ENCODE measurements around the gene NCOA5.

Gene NCOA5

DNA sequence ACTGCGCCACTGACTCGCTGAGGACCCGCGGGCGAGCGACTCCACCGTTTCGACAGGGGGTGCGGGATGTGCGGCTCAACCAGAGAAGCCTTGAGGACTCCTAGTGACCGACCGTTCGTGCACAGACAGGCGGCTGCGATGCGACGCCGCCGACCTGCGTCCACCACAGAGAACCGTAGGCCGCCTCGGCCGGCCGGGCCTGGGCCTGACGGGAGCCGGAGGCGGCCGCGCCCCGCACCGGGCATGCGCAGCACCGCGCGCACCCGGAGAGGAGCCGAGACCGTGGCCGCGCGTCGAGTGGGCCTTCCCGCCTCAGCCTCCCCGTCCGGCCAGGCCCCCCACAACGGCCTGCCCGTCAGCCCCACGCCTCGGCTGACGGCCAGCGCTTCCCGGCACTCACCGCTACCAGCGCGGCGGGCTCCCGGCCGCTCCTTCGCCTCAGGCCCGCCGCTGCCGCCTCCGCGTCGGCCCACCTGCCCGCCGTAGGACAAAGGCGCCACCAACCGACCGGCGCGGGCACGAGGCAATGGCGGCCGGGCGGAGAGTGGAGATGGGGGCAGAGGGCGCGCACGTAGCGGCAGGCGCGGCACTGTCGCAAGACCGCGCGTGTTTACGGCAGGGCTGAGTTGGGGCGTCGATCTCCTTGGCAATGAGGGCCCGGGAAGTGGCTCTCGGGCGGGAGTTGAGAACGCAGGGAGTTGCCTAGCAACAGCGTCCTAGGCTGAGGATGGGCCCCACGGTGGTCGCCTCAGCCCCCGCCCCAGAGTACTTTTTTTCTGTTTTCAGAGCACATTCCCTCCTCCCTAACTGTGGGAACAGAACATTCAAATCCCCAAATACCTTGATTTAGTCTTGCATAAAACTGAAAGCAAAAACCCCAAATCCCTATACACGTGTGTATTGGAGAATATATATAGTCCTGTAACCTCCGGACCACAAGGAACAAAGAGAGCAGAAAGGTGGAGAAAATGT lies at the start of gene NCOA5:
NCOA5 (minus strand) TSS at position 546 of the 972 bp plus-strand sequence. CDS start 10,538 bp downstream, outside the sequence.
- DNase-seq = peak; percentile 96

DNA sequence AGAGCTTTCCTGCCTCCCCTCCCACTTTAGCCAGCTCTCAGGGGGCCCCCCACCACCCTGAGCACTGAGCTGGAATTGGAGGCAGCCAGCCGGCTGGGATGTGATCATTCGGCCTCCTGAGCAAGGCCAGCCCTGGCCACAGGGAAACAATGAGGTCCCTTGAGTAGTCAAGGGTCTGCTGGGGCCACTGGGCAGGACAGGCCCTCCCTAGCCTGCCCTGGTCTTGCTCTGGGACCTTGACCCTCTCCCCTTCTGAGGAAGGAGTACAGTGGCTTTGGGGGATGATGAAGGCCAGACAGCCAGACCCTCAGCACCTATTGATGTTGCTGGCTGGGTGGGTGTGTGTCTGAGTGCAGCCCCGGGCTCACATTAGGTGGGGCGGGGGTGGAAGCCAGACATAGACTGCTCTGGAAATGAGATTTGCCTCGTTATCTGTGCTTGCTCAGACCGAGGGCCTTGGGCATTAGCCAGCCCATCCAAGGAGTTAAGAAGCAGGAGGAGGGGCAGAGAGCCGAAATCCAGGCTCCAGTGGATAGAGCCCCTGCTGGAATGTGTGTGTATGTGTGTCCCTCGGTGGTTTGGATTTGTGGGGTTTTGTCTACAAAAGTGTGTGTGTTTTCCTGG lies 49.6 kb upstream of the NCOA5 start:
- DNase-seq = no peak

DNA sequence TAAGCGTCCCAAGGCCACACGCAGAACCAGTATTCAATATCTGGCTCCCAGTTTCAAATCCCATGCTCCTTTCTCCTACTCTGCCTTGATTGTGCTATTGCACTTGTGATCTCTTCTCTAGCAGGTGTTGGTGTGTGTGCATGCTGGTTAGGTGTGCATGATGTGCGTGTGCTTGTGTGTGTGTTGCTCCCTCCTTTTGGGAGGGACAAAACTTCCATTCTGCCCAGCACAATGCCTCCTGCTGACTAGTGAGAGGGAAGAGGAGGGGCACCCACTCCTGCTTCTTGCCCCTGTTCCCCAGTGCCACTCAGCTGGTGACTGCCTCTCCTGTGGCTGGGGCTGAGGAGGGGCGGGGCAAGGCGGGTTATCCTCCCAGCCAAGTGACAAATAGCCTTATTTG lies 48.1 kb upstream of the NCOA5 start:
- DNase-seq = no peak

DNA sequence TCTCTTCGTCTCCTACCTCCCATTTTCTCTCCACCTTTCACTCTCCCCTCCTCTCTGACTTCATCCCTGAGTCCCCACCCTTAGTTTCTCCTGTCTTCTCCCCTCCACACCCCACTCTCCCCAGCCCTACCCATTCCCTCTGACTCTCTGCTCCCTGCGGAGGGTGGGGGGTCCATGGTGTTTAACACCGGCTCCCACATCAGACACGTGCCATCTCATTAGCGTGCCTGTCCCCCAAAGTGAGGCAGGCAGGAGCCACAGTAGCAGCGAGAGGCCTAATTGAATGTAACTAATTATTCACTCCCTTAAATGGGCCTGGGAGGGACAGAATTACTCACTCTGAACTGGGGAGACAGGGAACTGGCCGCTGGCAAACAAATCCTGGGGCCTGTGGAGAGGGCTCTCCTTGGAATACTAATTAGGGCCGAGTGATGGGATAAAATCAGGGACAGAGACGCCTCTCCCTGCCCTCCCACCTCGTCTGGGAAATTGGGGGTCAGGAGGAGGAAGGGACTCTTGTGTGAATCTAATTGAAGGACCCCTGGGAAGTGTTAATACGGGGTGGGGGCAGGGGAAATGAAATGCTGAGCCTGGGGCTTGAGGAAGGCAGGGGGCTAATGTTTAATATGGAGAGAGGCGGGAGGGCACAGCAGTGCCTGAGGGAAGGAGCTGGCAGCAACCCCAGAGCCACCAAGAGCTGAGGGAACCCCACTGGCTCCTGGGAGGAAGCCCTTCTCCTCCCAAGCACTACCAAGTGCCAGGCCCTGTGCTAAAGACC lies 46.3 kb upstream of the NCOA5 start:
- no peak for DNase-seq

DNA sequence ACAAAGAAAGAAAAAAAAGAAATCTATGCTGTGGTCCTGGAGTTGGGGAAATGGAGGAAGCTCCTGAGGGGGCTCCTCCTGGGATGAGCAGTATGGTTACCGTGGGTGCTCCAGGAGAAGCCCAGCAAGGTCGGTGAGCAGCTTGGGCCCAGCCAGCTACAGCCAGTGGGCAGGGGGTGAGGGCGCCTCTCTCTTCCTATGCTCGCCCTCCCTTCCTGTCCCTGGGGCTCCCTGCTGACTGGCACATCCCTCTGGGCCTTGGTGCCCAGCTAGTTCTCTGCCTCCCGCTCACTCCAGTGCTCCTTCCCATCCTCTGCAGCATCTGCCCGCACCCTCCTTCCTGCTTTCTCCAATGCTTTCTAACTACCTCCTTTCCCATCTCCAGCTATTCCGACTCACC lies 45.0 kb upstream of the NCOA5 start:
- no peak for DNase-seq

DNA sequence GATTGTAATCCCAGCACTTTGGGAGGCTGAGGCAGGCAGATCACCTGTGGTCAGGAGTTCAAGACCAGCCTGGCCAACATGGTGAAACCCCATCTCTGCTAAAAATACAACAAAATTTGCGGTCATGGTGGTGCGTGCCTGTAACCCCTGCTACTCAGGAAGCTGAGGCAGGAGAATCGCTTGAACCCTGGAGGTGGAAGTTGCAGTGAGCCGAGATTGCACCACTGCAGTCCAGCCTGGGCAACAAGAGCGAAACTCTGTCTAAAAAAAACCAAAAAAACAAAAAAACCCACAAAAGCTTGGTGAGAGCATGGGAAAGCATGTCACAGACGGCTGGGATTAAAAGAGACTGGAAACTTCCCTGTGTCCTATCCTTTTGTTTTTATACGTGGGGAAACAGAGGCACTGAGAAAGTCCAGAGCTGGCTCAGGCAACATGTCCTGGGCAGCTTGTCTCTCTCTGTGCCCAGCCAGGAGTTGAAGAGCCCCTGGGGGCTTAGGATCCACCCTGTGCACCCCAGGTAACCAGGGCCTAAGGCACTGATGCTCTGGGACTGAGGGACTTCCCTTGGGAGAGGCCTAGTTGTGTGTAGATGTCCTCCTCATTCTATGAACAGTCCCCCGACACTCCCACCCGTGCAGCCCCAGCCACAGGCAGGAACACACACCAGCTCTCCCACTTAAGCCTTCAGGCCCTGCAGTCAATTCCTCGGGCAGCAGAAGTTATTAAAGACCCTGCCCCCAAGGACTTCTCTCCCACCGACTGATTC lies 44.3 kb upstream of the NCOA5 start:
- no peak for DNase-seq

DNA sequence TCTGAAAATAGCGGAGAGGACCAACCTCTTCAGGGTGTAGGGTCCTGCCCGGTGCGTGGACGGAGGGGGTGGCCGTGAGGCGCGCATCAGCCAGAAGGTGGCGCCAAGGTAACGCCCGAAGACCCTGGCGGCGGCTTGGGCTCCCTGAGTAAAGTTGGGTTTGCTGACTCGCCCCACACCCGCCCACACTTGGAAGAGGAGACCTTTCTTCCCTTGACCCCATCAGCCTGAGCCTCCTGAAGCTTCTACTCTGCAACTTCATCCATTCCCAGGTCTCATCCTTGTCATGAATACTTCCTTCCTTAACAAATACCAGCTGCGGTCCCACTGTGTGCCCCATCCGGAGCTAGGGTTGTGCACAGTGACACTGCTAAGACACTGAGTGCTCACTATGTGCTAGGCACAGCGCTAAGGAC lies 43.0 kb upstream of the NCOA5 start:
- DNase-seq = peak; percentile 57

DNA sequence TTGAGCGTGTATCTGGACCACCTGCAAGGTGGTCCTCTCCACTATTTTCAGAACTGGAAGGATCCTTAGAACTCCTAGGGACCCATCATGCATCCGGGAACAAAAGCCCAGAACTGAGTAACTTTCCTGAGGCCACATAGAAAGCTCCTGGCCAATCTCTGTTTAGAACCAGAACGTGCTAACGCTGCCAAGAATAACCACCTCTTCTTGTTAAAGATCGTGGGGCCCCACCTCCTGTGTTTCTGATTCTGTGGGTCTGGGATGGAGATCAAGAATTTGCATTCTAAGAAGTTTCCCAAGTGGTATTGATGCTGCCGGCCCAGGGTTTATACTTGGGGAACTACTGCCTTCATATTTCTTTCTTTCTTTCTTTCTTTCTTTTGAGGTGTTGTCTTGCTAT lies 41.6 kb upstream of the NCOA5 start:
- DNase-seq = no peak

DNA sequence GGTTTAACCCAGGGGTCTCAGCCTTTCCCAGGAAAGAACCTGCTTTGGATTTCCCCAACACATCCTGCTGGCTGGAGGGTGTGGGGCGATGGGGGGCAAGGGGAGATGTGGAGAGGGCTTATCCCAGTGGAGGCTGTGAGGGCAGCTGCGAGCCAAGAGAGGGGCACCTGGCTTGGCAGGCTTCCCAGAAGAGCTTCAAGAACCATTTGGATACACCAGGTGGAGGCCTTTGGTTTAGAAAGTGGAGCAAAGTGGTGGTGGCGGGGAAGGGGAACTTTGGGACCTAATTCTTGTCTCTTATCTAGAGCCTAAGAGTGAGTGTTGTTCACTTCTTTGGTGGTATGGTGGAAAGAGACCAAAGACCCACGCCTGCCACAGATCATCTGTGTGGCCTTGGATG lies 40.8 kb upstream of the NCOA5 start:
- DNase-seq = no peak

DNA sequence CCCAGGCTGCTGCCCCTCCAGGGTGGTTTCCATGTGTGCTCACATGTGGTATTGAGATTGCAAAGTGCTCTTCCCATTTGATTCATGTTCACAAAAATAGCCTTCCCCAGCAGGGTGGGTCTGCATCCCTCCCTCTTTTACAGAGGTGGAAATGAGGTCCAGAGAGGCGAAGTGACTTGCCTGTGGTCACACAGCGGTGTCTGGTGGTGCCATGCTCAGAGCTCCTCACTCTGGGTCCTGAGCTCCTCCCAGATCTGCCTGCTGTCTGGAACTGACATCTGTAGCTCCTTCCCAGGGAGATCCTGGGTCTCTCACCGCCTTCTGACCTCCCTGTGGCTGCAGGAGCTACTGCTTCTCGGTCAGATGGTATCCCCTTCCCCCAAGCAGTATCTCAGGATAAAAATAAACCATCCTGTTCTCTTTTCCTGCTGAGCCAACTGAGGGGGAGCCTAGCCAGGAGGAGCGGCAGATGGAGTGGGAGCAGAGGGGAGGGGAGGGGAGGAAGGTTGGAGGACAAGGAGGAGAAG lies 40.3 kb upstream of the NCOA5 start:
- no peak for DNase-seq

DNA sequence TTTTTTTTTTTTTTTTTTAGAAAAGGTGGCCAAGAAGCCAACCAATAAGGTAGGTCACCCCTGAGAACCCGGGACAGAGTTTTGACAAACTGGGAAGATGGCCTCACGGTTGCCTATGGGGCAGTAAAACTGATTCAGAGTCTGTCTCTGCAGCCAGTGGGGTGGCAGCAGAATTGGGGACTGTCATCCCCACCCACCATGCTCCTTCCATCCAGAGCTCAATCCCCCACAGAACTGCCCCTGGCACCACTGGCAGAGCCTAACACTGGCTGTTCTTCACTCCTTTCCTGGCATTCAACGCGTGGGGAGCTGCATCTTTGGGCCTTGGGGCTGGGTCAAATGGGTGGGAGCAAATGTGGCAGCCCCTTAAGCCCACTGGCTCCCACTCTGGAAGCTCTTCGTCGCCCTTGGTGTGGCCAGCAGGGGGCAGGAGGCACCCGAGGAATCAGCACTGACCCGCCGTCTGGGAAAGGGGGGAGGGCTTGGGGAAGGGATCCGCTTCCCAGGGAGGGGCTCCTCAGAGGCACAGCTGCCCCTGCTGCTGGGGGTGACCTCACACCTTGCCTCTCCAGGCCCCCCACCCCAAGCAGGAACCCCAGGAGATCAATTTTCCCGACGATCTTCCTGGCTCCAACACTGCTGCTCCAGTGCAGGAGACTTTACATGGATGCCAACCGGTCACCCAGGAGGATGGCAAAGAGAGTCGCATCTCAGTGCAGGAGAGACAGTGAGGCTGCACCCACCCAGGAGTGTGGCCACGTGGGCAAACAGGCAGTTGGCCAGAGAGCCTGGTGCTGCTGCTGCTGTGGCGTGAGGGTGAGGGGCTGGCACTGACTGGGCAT lies 38.8 kb upstream of the NCOA5 start:
- no peak for DNase-seq

DNA sequence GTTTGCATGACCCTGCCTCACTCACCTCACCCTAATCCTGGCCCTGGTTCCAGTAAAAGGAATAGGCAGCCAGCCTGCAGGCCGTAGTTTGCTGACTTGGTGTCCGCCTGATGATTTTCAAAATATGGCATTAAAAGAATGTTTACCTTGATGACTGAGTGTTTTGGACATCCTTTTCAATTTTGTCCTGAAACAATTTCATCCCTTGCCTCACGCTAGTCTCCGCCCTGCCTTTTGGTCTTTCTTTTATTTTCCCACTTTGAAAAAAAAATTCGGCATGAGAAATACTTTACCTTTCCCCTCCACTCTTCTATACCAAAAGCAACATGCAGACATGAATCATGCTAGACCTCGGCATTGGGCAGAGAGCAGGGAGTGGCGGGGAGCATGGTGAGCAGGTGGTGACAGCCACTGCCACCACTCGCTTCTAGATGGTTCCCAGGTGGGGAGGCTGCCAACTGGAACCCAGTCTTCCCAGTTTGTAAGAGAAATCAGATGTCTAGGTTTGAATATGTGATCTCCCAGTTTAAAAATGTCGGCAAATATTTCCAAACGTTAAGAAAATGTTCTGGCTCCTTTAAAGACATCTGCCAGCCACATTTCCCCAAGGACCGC lies 37.7 kb upstream of the NCOA5 start:
- no peak for DNase-seq

DNA sequence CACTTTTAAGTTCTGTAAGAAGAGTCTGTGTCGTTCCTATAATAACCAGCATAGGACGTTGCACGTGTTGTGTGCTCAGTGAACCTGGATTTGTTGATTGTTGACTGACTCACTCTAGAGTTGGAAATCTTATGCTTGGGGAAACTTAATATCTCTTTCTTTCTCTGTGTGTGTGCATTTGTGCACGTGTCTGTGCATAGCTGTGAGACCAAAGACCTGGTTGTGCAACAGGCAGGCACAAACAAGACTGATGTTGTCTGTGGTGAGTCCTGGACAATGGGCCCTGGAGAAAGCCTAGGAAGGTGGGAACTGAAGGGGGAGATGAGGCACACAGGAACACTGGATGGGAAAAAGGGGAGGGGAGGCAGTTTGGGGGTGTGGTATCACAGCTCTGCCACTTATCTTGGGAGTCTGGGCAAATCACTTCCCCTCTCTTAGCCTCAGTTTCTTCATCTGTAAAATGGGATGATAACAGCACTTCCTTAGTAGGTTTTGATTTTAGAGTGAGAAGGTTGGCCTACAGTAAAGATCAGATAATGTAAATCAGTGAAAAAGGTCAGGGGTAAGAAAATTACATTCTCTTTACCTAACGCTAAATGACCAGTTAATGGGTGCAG lies 36.8 kb upstream of the NCOA5 start:
- DNase-seq = no peak

DNA sequence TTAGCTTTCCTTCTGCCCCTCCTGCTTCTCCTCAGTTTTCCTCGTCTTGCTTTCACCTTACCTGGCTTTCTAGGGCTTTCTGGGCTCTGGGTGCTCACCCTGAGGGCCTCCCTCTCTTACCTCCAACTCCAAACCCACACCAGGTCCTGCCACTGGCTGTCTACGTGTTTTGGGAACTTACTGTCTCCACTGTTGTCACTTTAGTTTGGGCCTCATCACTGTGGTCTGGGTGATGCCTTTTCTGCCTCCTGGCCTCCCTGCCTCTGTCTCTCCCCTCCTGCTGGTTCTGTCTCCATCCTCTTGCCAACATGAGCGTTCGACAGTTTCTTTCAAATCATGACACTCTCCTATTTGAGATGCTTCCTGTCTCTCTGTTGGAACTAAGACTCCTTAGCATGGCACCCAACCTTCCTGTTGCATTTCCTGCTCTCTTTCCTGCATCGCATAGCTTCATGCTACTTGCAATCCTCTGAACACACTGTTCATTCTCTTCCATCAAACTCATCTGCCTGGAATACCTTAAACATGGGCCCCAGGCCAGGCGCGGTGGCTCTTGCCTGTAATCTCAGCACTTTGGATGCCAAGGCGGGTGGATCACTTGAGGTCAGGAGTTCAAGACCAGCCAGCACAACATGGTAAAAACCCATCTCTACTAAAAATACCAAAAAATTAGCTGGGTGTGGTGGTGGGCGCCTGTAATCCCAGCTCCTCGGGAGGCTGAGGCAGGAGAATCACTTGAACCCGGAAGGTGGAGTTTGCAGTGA lies 33.9 kb upstream of the NCOA5 start:
- no peak for DNase-seq

DNA sequence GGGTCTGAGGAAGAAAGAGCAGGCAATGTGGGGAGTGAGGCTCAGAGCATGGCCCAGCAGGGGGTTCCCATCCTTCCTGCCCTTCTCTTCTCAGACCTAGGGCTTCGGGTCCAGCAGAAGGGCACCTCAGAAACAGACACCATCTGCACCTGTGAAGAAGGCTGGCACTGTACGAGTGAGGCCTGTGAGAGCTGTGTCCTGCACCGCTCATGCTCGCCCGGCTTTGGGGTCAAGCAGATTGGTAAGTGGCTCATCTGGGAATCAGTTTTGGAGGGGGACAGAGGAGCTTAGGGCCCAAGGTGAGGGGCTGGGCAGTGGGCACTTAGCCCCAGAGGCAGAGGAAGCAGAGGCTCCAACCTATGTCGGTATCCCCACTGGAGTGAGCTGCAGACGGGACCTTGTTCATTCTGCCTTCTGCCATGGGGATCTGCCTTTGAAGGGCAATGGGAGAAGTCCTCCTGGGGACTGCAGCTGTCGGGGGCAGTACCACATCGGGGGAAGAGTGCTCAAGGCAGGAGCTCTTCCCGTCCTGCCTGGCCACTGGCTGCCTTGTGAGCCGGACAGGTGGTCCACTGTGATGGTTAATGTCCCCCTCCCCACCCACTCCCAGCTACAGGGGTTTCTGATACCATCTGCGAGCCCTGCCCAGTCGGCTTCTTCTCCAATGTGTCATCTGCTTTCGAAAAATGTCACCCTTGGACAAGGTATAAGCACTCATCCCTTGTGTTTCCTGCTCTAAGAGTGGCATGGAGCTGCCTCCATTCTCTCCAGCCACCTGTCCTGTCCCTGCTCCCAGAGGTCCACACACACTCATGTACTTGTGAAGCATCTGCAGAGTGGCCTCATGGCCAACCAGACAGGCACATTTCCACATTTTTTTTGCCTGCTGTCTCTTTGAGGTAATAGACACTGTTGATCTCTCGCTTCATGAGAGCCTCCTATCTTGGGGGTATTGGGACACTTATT lies 33.0 kb upstream of the NCOA5 start:
- DNase-seq = no peak

DNA sequence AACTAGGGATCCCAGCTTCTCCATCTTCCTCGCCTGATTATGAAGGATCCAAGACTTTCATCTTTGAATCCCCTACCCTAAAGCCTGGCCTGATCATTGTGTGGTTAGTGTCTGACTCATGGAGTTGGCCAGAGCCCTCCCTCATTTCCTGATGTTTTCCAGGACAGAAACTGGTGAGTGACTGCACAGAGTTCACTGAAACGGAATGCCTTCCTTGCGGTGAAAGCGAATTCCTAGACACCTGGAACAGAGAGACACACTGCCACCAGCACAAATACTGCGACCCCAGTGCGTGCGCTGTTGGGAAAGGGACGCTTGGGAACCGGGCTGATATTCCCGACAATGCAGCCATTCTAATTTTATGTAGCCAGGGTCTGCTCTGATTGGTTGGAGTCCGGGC lies 32.3 kb upstream of the NCOA5 start:
- no peak for DNase-seq

DNA sequence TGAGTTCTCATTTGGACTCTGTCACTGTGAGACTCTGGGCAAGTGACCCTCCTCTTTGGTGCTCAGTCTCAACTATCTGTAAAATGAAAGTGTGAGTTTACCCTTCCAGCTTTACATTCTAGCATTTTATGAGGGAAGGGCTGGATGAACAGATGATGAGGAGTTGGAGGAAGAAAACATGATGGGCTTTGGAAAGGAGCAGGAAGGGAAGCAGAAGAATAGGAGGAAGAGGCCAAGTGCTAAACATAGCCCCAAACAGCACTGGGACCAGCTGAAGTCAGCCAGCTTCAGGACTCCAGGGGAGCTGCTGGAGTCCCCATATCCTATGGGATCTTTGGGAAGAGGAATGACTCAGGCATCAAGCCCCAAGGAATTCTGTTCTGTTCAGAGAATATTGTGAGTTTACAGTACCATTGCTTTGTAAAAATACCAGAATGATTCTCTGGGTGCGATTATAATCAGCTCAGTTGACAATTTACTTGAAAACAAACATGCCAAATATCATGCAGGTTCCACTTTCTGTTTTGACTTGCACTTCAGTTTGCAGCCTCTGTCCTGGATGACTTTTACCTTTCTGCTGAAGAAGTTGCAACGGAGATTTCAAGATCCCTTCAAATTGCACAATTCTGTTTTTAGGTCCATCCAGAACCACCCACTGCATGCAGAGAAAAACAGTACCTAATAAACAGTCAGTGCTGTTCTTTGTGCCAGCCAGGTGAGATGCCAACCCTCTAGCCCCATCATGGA lies 31.6 kb upstream of the NCOA5 start:
- no peak for DNase-seq

DNA sequence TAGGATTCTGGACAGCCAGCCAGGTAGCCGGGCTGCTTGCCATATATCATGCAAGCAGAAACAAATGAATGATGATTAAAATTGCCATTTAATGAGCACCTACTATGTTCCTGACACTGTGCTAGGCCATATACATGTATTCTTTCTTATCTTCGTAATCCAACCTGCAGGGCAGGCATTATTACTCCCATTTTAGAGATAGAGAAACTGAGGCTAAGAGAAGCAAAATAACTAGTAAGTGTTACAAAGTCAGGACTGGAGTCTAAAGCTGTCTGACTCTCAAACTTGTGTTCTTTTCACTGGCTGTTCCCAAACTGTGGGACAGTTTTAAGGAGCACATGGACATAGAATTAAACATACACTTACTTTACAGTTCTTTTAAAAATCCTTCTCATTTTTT lies 30.4 kb upstream of the NCOA5 start:
- DNase-seq = no peak

All from activated naive CD4-positive, alpha-beta T cell treated with anti-CD3 and anti-CD28 coated beads, Interleukin-2, amount 50 U/mL, for 16 hours (primary cell).